Measurements from ENCODE around the gene NPM1.

- TF ChIP-seq CTCF (IDR thresholded peaks at IDR 0.05) (no peak), POLR2A (IDR thresholded peaks at IDR 0.05) (no peak)
Observed at GRCh38 chr5:171422495-171422894, 34.8 kb downstream of the NPM1 start.
